ENCODE results near the gene GEMIN4.

- no peak for TF ChIP-seq POLR2A (IDR thresholded peaks at IDR 0.05)
- no peak for TF ChIP-seq CTCF (IDR thresholded peaks at IDR 0.05)
Observed at GRCh38 chr17:750431-751037, 1.5 kb downstream of the GEMIN4 start.

All from vagina (tissue), 2 donors.